ENCODE measurements around the gene ZNHIT6. TPM values are rescaled to one million over a fixed set of nuclear protein-coding genes. Genes with fewer than 3 reads are reported as not detected.
A peak's percentile ranks its signal among the peaks of the same experiment; 100 is the strongest.

Gene ZNHIT6
- total and polyA plus RNA-seq, 10 of the 15 experiments (the other 5 are each of a cell fraction or from before 2014, with no cell fraction given), result 12.8 to 32.0 (median 18.8) TPM

- H4K20me1 ChIP-seq (ENCODE audit: control insufficient read depth, insufficient read depth), result no peaks in the 10 kb centered on the region
- in situ Hi-C loops (cut with MboI) (no loop called here), intact Hi-C loops (cut with micrococcal nuclease; ENCODE audit: unreplicated experiment) (loop anchor here (5.0 kb wide), 1 partner anchor 404 kb away; no protein-coding TSS in a partner anchor)
- no peak for FAIRE-seq
- ChIA-PET CTCF (interaction anchor here (1.6 to 1.9 kb wide), 2 partner anchors 9 to 406 kb away, joined by 6 to 10 read pairs; no protein-coding TSS in a partner anchor), POLR2A (no interaction called here), SMC1A (ENCODE audit: uncharacterized antibody, unreplicated experiment) (interaction anchor here (1.2 to 1.4 kb wide), 2 partner anchors 404 to 406 kb away, joined by 3 to 4 read pairs; no protein-coding TSS in a partner anchor), RAD21 (ENCODE audit: unreplicated experiment) (no interaction called here)
- BruUV-seq (replicated peaks), result no TSS peak
- peak; percentile 52 for ATAC-seq
- WGBS (ENCODE audit: insufficient coverage, insufficient replicate concordance, low lambda C conversion rate, missing lambda C conversion rate), result 34% methylated on average over 6 of the region's 6 CpGs
- no peaks in the 10 kb centered on the region for H3K4me1 ChIP-seq (ENCODE audit: control insufficient read depth, insufficient read depth, low read length)
- no peak overlapping the region for H3K4me3 ChIP-seq
- no peak overlapping the region for H2AFZ ChIP-seq (ENCODE audit: control insufficient read depth, low read depth, low read length)
- no peak overlapping the region for H3K4me2 ChIP-seq (ENCODE audit: control insufficient read depth, insufficient read depth)
- no peak overlapping the region for H3K9ac ChIP-seq (ENCODE audit: control insufficient read depth, insufficient read depth, low read length)
- H3K79me2 ChIP-seq (ENCODE audit: control insufficient read depth, insufficient read depth, low read length), result no peaks in the 10 kb centered on the region
- no peaks in the 10 kb centered on the region for H3K9me3 ChIP-seq (replicated peaks; ENCODE audit: control insufficient read depth, insufficient read depth, low read length)
- TF ChIP-seq NR2F1 (conservative IDR thresholded peaks at IDR 0.05), result no peak
- TF ChIP-seq RAD21 (IDR thresholded peaks at IDR 0.05; ENCODE audit: insufficient read depth, low read depth, low read length), result peak; percentile 64
- no peak for TF ChIP-seq MXI1 (IDR thresholded peaks at IDR 0.05; ENCODE audit: low read depth, low read length)
- TF ChIP-seq YY1 (IDR thresholded peaks at IDR 0.05; ENCODE audit: low read depth, low read length), result peak; percentile 28; the same call in 1 of the 2 replicates
- peak; percentile 25 to 47 (median 44); a peak in 4 of 6 replicates for TF ChIP-seq CTCF (IDR thresholded peaks at IDR 0.05 in 2 of 3, conservative IDR thresholded peaks at IDR 0.05 in 1 of 3; ENCODE audit: control insufficient read depth in 2 of 3, extremely low read depth in 1 of 3, insufficient read depth in 1 of 3, low read depth in 3 of 3, low read length in 3 of 3)
- peak; percentile 29; the same call in 1 of the 2 replicates for TF ChIP-seq SMC3 (IDR thresholded peaks at IDR 0.05; ENCODE audit: borderline replicate concordance, low read length)
- no peak for TF ChIP-seq TAF1 (IDR thresholded peaks at IDR 0.05; ENCODE audit: borderline replicate concordance, low read depth, low read length)
- TF ChIP-seq CHD1 (IDR thresholded peaks at IDR 0.05; ENCODE audit: low read depth, low read length), result no peak
- no peak for DNase-seq (ENCODE audit: low read depth, low spot score)
- H3K36me3 ChIP-seq (ENCODE audit: control insufficient read depth in 2 of 2, insufficient read depth in 2 of 2, low read length in 1 of 2), result no peaks in the 10 kb centered on the region
- H3K27ac ChIP-seq (ENCODE audit: control insufficient read depth, insufficient read depth), result no peak overlapping the region
- H3K27me3 ChIP-seq (replicated peaks in 1 of 2; ENCODE audit: control insufficient read depth in 2 of 2, insufficient read depth in 2 of 2, low read length in 1 of 2), result no peaks in the 10 kb centered on the region
Measured at GRCh38 chr1:85612704-85613361, 95.4 kb downstream of the ZNHIT6 start.

Data from GM12878 (cell line).